ENCODE data around the gene SLC9A3.

SLC9A3 gene

GRCh38 chr5:440401-441201 is 83.6 kb downstream of the SLC9A3 start:
- no peak for DNase-seq

- no peak for DNase-seq
These were observed 84.6 kb downstream of the SLC9A3 start for GRCh38 chr5:439636-440035.

- no peak for DNase-seq
These were observed 85.1 kb downstream of the SLC9A3 start for GRCh38 chr5:439181-439580.

- no peak for DNase-seq
These were observed 85.7 kb downstream of the SLC9A3 start for GRCh38 chr5:438481-438981.

- no peak for DNase-seq
These were observed 86.9 kb downstream of the SLC9A3 start for GRCh38 chr5:437281-437771.

DNA sequence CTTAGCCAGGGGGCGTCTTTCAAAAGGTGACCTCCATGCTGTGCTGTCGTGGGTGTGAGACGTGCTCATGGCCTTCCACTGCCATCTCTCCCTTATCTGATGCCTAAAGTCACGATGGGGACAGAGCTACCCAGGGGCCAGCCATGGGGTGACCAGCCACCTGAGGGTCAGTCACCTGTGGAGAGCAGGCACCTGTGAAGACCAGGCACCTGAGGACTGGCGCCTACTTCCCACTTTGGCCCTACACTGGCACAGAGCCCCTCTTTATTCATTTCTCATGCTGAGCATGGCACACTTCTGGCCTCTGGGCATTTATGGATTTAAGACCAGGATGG is 87.6 kb downstream of the SLC9A3 start:
- no peak for DNase-seq

DNA sequence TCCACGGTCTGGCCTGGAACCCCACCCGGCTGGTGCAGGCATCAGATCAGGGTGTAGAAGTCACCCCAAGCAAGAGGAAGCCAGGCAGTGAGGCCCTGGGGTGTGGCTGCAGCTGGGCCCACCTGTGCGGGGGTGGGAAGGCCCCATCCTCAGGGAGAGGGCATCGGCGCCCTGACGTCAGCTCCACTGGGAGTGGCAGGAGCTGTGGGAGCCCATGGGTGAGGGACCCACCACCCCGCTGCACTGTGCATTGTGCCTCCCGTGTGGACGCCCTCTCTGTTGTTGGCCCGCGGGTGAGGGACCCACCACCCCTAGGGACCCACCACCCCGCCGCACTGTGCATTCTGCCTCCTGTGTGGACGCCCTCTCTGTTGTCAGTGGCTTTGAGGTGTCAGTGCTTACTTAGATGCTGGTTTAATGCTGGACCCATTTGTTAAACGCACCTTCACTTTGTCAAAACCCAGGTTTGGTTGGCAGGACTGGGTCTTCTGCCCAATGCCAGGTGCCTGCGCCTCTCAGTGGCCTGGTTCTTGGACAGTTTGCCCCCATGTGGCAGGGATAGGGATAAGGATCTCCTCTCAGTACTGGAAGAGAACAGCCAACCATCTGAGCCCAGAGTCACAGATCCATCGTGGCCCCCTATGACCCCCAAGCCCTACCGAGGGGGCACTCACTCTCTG is 88.1 kb downstream of the SLC9A3 start:
- no peak for DNase-seq

DNA sequence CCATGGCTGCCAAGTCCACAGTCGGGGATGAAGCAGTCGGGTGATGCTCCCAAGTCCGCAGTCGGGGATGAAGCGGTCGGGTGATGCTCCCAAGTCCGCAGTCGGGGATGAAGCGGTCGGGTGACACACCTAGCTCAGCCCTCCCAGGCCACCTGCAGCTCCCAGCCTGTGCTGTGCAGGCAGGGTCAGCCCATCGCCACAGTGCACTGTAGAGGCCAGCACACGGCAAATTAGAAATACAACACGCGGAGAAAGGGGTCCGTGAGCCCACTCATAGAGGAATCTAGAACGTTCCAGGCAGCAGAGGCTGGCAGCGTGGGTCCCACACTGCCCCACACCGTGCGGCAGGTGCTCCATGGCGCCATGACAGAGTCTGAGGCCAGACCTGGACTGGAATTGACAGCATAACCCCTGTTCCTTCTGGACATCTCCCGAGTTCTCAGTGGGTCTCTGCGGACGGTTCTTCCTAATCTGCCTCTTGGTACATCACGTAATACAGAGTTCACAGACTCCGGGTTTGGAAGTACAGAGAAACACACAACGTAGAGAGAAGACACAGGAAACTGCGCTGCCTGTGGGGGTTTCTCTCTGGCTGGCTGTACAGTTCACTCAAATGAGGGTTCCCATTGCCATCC is 89.0 kb downstream of the SLC9A3 start:
- no peak for DNase-seq

GRCh38 chr5:434443-435146 is 89.7 kb downstream of the SLC9A3 start:
- DNase-seq = no peak

DNA sequence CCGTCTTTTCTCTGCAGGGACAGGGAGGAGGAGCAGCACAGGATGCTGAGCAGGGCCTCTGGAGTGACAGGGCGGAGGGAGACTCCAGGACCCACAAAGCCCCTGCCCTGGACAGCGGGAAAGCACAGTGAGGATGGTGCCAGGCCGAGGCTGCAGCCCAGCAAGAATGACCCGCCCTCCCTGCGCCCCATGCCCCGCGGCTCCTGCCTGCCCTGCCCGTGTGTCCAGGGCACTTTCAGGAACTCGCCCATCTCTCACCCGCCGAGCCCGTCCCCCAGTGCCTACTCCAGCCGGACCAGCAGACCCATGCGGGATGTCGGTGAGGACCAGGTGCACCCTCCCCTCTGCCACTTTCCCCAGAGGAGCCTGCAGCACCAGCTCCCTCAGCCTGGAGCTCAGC is 90.4 kb downstream of the SLC9A3 start:
- DNase-seq = no peak

- DNase-seq = no peak
These were observed 91.1 kb downstream of the SLC9A3 start for GRCh38 chr5:432928-433791.

- no peak for DNase-seq
These were observed 91.9 kb downstream of the SLC9A3 start for GRCh38 chr5:432201-432927.

DNA sequence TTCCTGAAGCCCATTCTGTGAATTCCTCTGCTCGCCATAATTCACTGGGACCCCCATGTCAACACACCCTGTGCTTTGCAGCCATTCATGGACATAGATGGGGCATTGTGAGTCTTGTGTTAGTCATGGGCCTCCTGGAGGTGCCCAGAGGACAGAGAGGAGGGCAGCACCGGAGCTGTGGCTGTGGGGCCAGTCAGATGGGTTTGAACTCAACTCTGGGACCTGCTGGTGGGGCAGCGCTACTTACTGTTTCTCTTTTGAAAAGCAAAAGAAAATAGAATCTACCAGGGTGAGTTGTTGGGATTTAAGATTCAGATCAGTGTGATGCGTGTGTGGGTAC is 92.6 kb downstream of the SLC9A3 start:
- DNase-seq = no peak

- DNase-seq = peak; percentile 72
These were observed 93.1 kb downstream of the SLC9A3 start for GRCh38 chr5:431001-431710.

DNA sequence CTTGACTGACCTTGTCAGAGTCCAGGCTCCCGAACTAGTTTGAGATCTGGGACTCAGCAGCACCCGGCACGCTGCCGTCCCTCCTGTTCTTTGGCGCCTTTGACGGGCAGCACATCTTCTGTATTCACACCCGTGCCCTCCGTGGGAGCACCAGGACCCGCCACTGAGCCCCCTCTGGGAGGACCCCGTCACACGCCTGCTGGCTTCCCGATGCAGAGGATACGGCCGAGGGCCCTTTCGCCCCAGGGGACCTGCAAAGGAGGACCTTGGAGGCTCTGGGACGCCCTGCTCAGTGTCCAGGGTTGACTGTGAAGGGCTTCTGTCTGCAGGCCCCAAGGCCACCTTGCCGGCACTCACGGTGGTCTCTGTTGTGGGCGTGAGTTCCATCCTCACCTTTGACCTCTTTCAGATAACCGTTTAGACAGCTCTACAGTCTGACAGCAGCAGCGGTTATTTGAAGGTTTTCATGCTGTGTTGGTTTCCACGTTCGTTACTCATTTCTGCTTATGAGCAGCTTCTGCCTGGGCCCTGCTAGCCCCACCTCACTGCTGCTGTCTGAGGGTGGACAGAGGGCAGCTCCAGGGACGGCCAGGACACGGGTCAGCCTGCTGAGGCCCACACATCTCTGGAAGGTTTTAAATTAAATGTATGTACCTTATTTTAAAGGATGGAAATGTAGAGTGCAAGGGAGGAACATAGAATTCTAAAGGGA is 93.9 kb downstream of the SLC9A3 start:
- no peak for DNase-seq

- no peak for DNase-seq
These were observed 94.6 kb downstream of the SLC9A3 start for GRCh38 chr5:429453-430188.

DNA sequence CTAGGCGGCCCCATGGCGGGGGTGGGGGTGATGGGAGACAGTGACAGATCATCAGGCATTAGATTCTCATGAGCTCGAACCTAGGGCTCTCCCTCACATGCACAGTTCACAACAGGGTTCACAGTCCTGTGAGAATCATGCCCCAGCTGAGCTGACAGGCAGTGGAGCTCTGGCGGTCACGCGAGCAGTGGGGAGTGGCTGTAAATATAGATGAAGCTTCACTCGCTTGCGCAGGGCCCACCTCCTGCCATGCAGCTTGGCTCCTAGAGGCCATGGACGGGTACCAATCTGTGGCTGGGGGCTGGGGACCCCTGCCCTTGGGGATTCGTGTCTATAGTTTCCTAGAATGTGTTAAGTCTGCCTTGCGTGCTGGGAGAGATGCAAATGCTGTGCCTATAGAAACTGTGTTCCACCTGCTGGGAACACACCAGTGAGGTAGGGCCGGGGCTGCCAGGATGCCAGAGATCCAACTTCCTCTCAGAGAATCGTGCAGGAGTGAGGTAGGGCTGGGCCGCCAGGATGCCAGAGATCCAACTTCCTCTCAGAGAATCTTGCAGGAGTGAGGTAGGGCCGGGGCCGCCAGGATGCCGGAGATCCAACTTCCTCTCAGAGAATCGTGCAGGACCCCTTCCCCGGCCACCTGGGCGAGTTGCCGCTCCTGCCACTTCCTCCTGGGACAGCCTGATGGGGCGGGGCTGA is 95.3 kb downstream of the SLC9A3 start:
- DNase-seq = no peak

DNA sequence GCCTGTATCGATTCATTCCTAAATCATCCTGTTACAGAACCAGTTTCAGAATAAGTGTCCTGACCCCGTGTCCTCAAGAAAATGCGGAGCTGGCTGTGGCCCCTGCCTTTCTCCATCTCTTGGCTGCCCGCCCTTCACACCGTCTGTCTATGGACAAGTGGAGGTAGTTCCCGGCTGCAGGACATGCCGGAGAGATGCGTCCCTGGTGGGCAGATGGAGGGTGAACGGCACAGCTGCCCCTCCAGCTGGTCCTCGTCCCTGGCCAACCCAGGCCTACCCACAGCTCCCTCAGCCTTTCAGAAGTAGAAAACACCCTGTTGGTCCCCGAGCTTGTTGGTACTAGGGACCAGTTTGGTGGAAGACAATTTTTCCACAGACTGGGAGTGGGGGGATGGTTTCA is 96.0 kb downstream of the SLC9A3 start:
- no peak for DNase-seq

Measured in activated CD4-positive, alpha-beta T cell treated with anti-CD3 and anti-CD28 coated beads for 48 hours (primary cell).